Heart right ventricle (tissue), 16 donors: Measurements from ENCODE around the gene IL27RA. TPM values are rescaled to one million over a fixed set of nuclear protein-coding genes. Genes with fewer than 3 reads are reported as not detected.

Experiments
- ATAC-seq, 8 donors: fragments of 200-7000 bp; cut with Tn5 transposase; one replicate each; pipeline ENCODE4 v1.9.1; 2020; ENCODE audit warnings: mild to moderate bottlenecking in 8 of 8, moderate library complexity in 8 of 8, moderate number of reproducible peaks in 1 of 8
- DNase-seq, 2 donors: peaks; one replicate each; pipeline ENCODE4 v3.0.0-alpha.2; 2020
- H3K27ac ChIP-seq, 10 donors: fragments of 200-600 bp; sonication (generic) in 2 of 10; one replicate each; pipeline versions ENCODE4 v1.5.0 to v1.8.0; 2020 to 2022; ENCODE audit warnings: mild to moderate bottlenecking in 3 of 10
- H3K27me3 ChIP-seq, 7 donors: fragments of 200-600 bp; one replicate each; pipeline ENCODE4 v1.8.0; 2021 to 2022; ENCODE audit warnings: mild to moderate bottlenecking in 2 of 7
- H3K36me3 ChIP-seq, 9 donors: fragments of 200-600 bp; sonication (generic) in 1 of 9; one replicate each; pipeline versions ENCODE4 v1.5.0 to v1.8.0; 2020 to 2022; ENCODE audit warnings: mild to moderate bottlenecking in 2 of 9
- H3K4me1 ChIP-seq, 9 donors: fragments of 200-600 bp; sonication (generic) in 1 of 9; one replicate each; pipeline versions ENCODE4 v1.5.0 to v1.8.0; 2020 to 2022; ENCODE audit warnings: mild to moderate bottlenecking in 4 of 9
- H3K4me3 ChIP-seq, 10 donors: fragments of 200-600 bp; sonication (generic) in 2 of 10; one replicate each; pipeline versions ENCODE4 v1.5.0 to v1.8.0; 2020 to 2022; ENCODE audit warnings: mild to moderate bottlenecking in 7 of 10, moderate library complexity in 2 of 10
- H3K9me3 ChIP-seq, 11 donors: fragments of 200-600 bp in 10 of 11; sonication (generic) in 2 of 11; one replicate each; pipeline versions ENCODE4 v1.5.0 to v1.8.0; 2013 to 2022; ENCODE audit warnings: mild to moderate bottlenecking in 2 of 11, control low read depth in 1 of 11, moderate library complexity in 1 of 11
- WGBS, 2 donors: extraction: QIAGEN DNeasy Blood & Tissue Kit; methylation state at CpG; one replicate each; pipeline ENCODE4 v1.1.7; 2013; ENCODE audit warnings: inconsistent platforms in 1 of 2; 5-methylcytosine and 5-hydroxymethylcytosine counted together
- intact Hi-C, 10 donors: fragments of 100-400 bp; cut with DNase I; formaldehyde crosslinking; loops; one replicate each; pipeline versions ENCODE4 v1.11.1 to v1.14.2; 2022
- polyA plus RNA-seq, 2 donors: library from polyadenylated mRNA; stranded (reverse); fragments of 200-250 nt; gene quantifications; one replicate each; pipeline ENCODE4 v1.2.3, GENCODE V29; 2013
- total RNA-seq, 10 donors: library from RNA; stranded (reverse); fragmentation: NEBNext Ultra II Directional in 3 of 10; extraction: Animal tissue kit (Norgen Biotek cat#: 25700) in 3 of 10; gene quantifications; one replicate each; pipeline versions ENCODE4 v1.2.1 to v1.2.4, GENCODE V29; 2021 to 2023
- TF ChIP-seq, protein P1 (sequence below), 9 donors: fragments of 200-600 bp; sonication (generic) in 2 of 9; IDR thresholded peaks; one replicate each; pipeline versions ENCODE4 v1.5.0 to v1.8.0; 2021 to 2022; ENCODE audit warnings: antibody characterized with exemption in 9 of 9, mild to moderate bottlenecking in 5 of 9, moderate library complexity in 1 of 9
- donor health status: Arrhythmogenic right ventricular cardiomyopathy.
- donor health status: ischemic (EF 13 %, LVEDD 7.1; RV severe dilation, severe dysfunction).
- donor health status: healthy with polysubstance abuse.
- donor health status: DM: no; HTN: yes; CAD: no.
- donor health status: DM: no; HTN: no; CAD: no.
- donor health status: ischemic (EF 25% LVEDD 6.9; RV normal size, moderate dysfunction).
- donor health status: ischemic (EF 25% LVEDD 5.7; RV mildly dilated, moderate dysfunction).
- donor health status: healthy.
- donor health status: DM: yes; HTN: yes; CAD: no.
- donor health status: Ischemic cardiomyopathy.
- donor health status: ischemic (EF 35%, LVEDD 5.7; RV mildly dilated, moderate dysfunction).
- donor health status: nonischemic (EF 11% LVEDD 7.7; RV severe dilation, severe dysfunction).
- donor health status: DM: yes; HTN: yes; CAD: no.
- donor health status: PGD.
- donor health status: ischemic (EF 29% LVEDD 5.4; RV normal size, mild dysfunction).
- donor health status: nonischemic (EF 23%, LVEDD 6.1; RV moderate dilation, normal function).

The IL27RA gene
- total and polyA plus RNA-seq, 12 donors = 2.4 to 7.6 (median 4.1) TPM

GRCh38 chr19:14088634-14089411 lies 57.3 kb downstream of the IL27RA start:
- DNase-seq (no peak), ATAC-seq (peak in 1 of 8 donors; percentile 2)
- peak overlapping the region in 7 of 10 donors; percentile 73 to 95 (median 80) for H3K4me3 ChIP-seq
- intact Hi-C loops = loop anchor here in 1 of 10 donors (10.0 kb wide), 1 partner anchor 46 kb away; the partner anchor contains the start of gene ASF1B
- peaks cover 0 to 19% (median 16%) of the 10 kb centered on the region in 9 donors for H3K4me1 ChIP-seq
- TF ChIP-seq, protein P1, sequence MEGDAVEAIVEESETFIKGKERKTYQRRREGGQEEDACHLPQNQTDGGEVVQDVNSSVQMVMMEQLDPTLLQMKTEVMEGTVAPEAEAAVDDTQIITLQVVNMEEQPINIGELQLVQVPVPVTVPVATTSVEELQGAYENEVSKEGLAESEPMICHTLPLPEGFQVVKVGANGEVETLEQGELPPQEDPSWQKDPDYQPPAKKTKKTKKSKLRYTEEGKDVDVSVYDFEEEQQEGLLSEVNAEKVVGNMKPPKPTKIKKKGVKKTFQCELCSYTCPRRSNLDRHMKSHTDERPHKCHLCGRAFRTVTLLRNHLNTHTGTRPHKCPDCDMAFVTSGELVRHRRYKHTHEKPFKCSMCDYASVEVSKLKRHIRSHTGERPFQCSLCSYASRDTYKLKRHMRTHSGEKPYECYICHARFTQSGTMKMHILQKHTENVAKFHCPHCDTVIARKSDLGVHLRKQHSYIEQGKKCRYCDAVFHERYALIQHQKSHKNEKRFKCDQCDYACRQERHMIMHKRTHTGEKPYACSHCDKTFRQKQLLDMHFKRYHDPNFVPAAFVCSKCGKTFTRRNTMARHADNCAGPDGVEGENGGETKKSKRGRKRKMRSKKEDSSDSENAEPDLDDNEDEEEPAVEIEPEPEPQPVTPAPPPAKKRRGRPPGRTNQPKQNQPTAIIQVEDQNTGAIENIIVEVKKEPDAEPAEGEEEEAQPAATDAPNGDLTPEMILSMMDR (IDR thresholded peaks at IDR 0.05) = no peak
- H3K36me3 ChIP-seq = peaks cover 0 to 29% (median 10%) of the 10 kb centered on the region in 9 donors
- no peaks in the 10 kb centered on the region for H3K27me3 ChIP-seq
- WGBS, 2 donors = 86 to 90% methylated on average over 30 of the region's 30 CpGs
- peaks cover 0 to 11% (median 8%) of the 10 kb centered on the region in 11 donors for H3K9me3 ChIP-seq
- H3K27ac ChIP-seq = peak overlapping the region in 2 of 10 donors; percentile 80 to 98

DNA sequence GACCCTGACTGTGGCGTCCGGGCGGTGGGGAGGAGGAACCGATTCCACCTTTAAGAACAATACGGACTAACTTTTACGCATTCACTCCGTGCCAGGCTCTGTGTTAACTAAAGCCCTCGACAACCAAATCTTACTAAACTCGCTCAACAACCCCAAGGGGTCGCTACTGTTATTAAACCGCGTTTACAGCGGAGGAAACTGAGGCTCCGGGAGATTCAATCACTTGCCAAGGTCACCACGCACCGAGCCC lies 57.8 kb downstream of the IL27RA start:
- 13 to 14% methylated on average over 16 of the region's 16 CpGs for WGBS, 2 donors
- Histone ChIP-seq H3K36me3 (peaks cover 0 to 32% (median 10%) of the 10 kb centered on the region in 9 donors), H3K9me3 (peaks cover 0 to 12% (median 8%) of the 10 kb centered on the region in 11 donors), H3K27ac (peak overlapping the region in 7 of 10 donors; percentile 34 to 98 (median 62)), H3K4me3 (peak overlapping the region in 9 of 10 donors; percentile 73 to 95 (median 80)), H3K27me3 (no peaks in the 10 kb centered on the region), H3K4me1 (peaks cover 0 to 19% (median 16%) of the 10 kb centered on the region in 9 donors)
- ATAC-seq (no peak), DNase-seq (no peak)
- TF ChIP-seq, protein P1 (IDR thresholded peaks at IDR 0.05) = peak in 4 of 9 donors; percentile 19 to 24 (median 22)
- intact Hi-C loops = loop anchor here in 1 of 10 donors (10.0 kb wide), 1 partner anchor 45 kb away; the partner anchor contains the start of gene ASF1B

DNA sequence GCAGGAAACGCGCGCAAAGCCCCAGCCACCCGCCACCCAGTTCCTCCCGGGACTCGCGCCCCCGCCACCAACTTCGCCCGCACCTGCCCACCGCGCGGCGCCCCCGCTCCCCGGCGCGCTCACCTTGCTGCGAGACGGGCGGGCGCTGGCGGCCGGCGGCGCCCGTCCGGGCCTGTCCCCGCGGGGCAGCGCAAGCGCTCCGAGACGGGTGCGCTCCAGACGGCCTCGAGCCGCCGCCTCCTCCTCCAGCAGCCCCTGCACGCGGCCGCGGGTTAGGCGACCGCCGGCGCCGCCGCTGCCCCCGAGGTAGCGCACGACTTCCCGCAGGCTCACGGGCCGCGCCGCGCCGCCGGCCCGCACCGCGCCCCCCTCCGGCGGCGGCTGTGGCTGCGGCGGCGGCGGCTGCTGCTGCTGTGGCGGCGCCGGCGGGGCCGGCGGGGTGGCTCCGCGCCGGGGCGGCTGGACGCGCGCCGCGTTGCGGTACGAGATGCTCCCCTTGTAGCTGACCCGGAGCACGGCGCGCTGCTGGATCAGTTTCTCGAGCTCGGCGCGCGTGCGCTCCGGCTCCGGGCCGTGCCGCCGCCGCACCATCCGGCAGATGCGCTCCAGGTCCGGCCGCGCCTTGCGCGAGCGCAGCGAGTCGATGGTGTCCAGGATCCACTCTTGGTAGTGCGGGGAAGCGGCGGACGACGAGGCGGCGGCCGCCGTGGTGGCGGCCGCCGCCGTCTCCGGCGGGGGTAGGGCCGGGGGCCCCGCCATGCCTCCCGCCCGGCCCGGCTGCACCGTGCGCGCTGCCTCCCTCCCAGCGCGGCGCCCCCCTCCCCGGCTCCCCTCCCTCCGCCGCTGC lies 58.3 kb downstream of the IL27RA start:
- Histone ChIP-seq H3K9me3 (peaks cover 0 to 12% (median 8%) of the 10 kb centered on the region in 11 donors), H3K4me3 (peak overlapping the region in 9 of 10 donors; percentile 73 to 95 (median 80)), H3K36me3 (peaks cover 0 to 35% (median 10%) of the 10 kb centered on the region in 9 donors), H3K27me3 (no peaks in the 10 kb centered on the region), H3K4me1 (peaks cover 0 to 19% (median 16%) of the 10 kb centered on the region in 9 donors), H3K27ac (peak overlapping the region in 9 of 10 donors; percentile 90 to 99 (median 96))
- DNase-seq = peak in 1 of 2 donors; percentile 60
- ATAC-seq = peak in 1 of 8 donors; percentile 9
- TF ChIP-seq, protein P1 (IDR thresholded peaks at IDR 0.05) = peak in 1 of 9 donors; percentile 7
- WGBS, 2 donors = 0 to 1% methylated on average over 95 to 138 of the region's 142 CpGs
- intact Hi-C loops = loop anchor here in 3 of 10 donors (2.0 to 10.0 kb wide), 3 partner anchors 27 to 47 kb away; partner anchors contain the start of genes ASF1B (in 2 of the 3) and PRKACA (in 1 of the 3)
